Measurements from ENCODE around the gene IL17RB. TPM values are rescaled to one million over a fixed set of nuclear protein-coding genes. Genes with fewer than 3 reads are reported as not detected.

IL17RB gene
- total and polyA plus RNA-seq, 2 donors (not counting 1 experiment from before 2014, with no cell fraction given), result 0.07 to 0.32 TPM

DNA sequence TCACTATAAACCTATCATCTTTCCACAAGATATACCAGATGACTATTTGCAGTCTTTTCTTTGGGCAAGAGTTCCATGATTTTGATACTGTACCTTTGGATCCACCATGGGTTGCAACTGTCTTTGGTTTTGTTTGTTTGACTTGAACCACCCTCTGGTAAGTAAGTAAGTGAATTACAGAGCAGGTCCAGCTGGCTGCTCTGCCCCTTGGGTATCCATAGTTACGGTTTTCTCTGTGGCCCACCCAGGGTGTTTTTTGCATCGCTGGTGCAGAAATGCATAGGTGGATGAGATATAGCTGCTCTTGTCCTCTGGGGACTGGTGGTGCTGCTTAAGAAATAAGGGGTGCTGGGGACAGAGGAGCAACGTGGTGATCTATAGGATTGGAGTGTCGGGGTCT is 33.9 kb upstream of the IL17RB start:
- Mint-ChIP-seq H3K27ac (no peak overlapping the region), H3K4me3 (no peak overlapping the region), H3K27me3 (peaks cover 2% of the 10 kb centered on the region), H3K4me1 (no peaks in the 10 kb centered on the region), H3K9me3 (ENCODE audit: insufficient read depth) (no peaks in the 10 kb centered on the region)
- H3K27me3 ChIP-seq (replicated peaks in 1 of 4; ENCODE audit: control extremely low read depth in 1 of 4, control insufficient read depth in 3 of 4, insufficient read depth in 4 of 4, low read length in 3 of 4), result peaks cover 0 to 2% (median 0%) of the 10 kb centered on the region in 4 experiments
- TF ChIP-seq, protein P1, sequence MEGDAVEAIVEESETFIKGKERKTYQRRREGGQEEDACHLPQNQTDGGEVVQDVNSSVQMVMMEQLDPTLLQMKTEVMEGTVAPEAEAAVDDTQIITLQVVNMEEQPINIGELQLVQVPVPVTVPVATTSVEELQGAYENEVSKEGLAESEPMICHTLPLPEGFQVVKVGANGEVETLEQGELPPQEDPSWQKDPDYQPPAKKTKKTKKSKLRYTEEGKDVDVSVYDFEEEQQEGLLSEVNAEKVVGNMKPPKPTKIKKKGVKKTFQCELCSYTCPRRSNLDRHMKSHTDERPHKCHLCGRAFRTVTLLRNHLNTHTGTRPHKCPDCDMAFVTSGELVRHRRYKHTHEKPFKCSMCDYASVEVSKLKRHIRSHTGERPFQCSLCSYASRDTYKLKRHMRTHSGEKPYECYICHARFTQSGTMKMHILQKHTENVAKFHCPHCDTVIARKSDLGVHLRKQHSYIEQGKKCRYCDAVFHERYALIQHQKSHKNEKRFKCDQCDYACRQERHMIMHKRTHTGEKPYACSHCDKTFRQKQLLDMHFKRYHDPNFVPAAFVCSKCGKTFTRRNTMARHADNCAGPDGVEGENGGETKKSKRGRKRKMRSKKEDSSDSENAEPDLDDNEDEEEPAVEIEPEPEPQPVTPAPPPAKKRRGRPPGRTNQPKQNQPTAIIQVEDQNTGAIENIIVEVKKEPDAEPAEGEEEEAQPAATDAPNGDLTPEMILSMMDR (IDR thresholded peaks at IDR 0.05), result no peak
- TF ChIP-seq EZH2 (IDR thresholded peaks at IDR 0.05; ENCODE audit: borderline replicate concordance, insufficient read depth, low read depth, low read length, poor library complexity, severe bottlenecking), result no peak
- intact Hi-C loops (cut with micrococcal nuclease), result no loop called here
- 68% methylated on average over 3 of the region's 4 CpGs for WGBS (ENCODE audit: insufficient coverage)
- no peak overlapping the region for H3K9ac ChIP-seq (ENCODE audit: low read length)
- no peaks in the 10 kb centered on the region for H3K79me2 ChIP-seq (ENCODE audit: control insufficient read depth, insufficient read depth, low read length)
- no peak overlapping the region for H3K4me2 ChIP-seq (replicated peaks; ENCODE audit: low read depth, low read length, poor library complexity, severe bottlenecking)
- ChIA-PET POLR2A (no interaction called here), CTCF (no interaction called here)
- no peaks in the 10 kb centered on the region for H3K4me1 ChIP-seq (ENCODE audit: control insufficient read depth in 2 of 2, insufficient read depth in 2 of 2, low read length in 2 of 2)
- H3K27ac ChIP-seq (ENCODE audit: low read length in 2 of 2), result no peak overlapping the region
- no peaks in the 10 kb centered on the region for H3K9me3 ChIP-seq (ENCODE audit: control extremely low read depth in 1 of 3, control insufficient read depth in 2 of 3, insufficient read depth in 1 of 3, low read length in 2 of 3)
- no peak overlapping the region for H2AFZ ChIP-seq (ENCODE audit: insufficient read depth, low read depth, low read length, poor library complexity, severe bottlenecking)
- no peak for DNase-seq
- no peaks in the 10 kb centered on the region for H4K20me1 ChIP-seq (ENCODE audit: control insufficient read depth, insufficient read depth, low read length, poor library complexity, severe bottlenecking)
- no peaks in the 10 kb centered on the region for H3K36me3 ChIP-seq (replicated peaks in 1 of 2; ENCODE audit: control extremely low read depth in 1 of 2, control insufficient read depth in 1 of 2, extremely low read depth in 1 of 2, insufficient read depth in 2 of 2, low read length in 1 of 2)
- no peak for ATAC-seq (ENCODE audit: low read depth)
- no peak overlapping the region for H3K4me3 ChIP-seq (ENCODE audit: control extremely low read depth in 1 of 5, extremely low read depth in 1 of 5, insufficient read depth in 1 of 5, low read depth in 2 of 5, low read length in 4 of 5)

- Histone ChIP-seq H2AFZ (ENCODE audit: insufficient read depth, low read depth, low read length, poor library complexity, severe bottlenecking) (no peak overlapping the region), H3K4me1 (ENCODE audit: control insufficient read depth in 2 of 2, insufficient read depth in 2 of 2, low read length in 2 of 2) (no peaks in the 10 kb centered on the region), H3K9ac (ENCODE audit: low read length) (no peak overlapping the region), H3K27me3 (replicated peaks in 1 of 4; ENCODE audit: control extremely low read depth in 1 of 4, control insufficient read depth in 3 of 4, insufficient read depth in 4 of 4, low read length in 3 of 4) (peaks cover 0 to 2% (median 0%) of the 10 kb centered on the region in 4 experiments), H3K36me3 (replicated peaks in 1 of 2; ENCODE audit: control extremely low read depth in 1 of 2, control insufficient read depth in 1 of 2, extremely low read depth in 1 of 2, insufficient read depth in 2 of 2, low read length in 1 of 2) (no peaks in the 10 kb centered on the region), H3K27ac (ENCODE audit: low read length in 2 of 2) (no peak overlapping the region), H4K20me1 (ENCODE audit: control insufficient read depth, insufficient read depth, low read length, poor library complexity, severe bottlenecking) (no peaks in the 10 kb centered on the region), H3K4me3 (ENCODE audit: control extremely low read depth in 1 of 5, extremely low read depth in 1 of 5, insufficient read depth in 1 of 5, low read depth in 2 of 5, low read length in 4 of 5) (no peak overlapping the region), H3K4me2 (replicated peaks; ENCODE audit: low read depth, low read length, poor library complexity, severe bottlenecking) (no peak overlapping the region), H3K9me3 (ENCODE audit: control extremely low read depth in 1 of 3, control insufficient read depth in 2 of 3, insufficient read depth in 1 of 3, low read length in 2 of 3) (no peaks in the 10 kb centered on the region), H3K79me2 (ENCODE audit: control insufficient read depth, insufficient read depth, low read length) (no peaks in the 10 kb centered on the region)
- 100% methylated on average over 4 of the region's 5 CpGs for WGBS (ENCODE audit: insufficient coverage)
- CTCF ChIA-PET, result no interaction called here
- no peak for DNase-seq
- POLR2A ChIA-PET, result no interaction called here
- Mint-ChIP-seq H3K27ac (no peak overlapping the region), H3K4me1 (no peaks in the 10 kb centered on the region), H3K27me3 (peaks cover 2% of the 10 kb centered on the region), H3K4me3 (no peak overlapping the region), H3K9me3 (ENCODE audit: insufficient read depth) (no peaks in the 10 kb centered on the region)
- no peak for ATAC-seq (ENCODE audit: low read depth)
- intact Hi-C loops (cut with micrococcal nuclease), result no loop called here
- TF ChIP-seq, protein P1 (IDR thresholded peaks at IDR 0.05), result no peak
- TF ChIP-seq EZH2 (IDR thresholded peaks at IDR 0.05; ENCODE audit: borderline replicate concordance, insufficient read depth, low read depth, low read length, poor library complexity, severe bottlenecking), result no peak
These were observed 33.1 kb upstream of the IL17RB start for GRCh38 chr3:53813229-53813628.

Measured in B cell (primary cell).